ENCODE results near the gene ENPP6. TPM values are rescaled to one million over a fixed set of nuclear protein-coding genes. Genes with fewer than 3 reads are reported as not detected.

The ENPP6 gene
- polyA plus RNA-seq, 1 donor from 2014 or later, result not detected

DNA sequence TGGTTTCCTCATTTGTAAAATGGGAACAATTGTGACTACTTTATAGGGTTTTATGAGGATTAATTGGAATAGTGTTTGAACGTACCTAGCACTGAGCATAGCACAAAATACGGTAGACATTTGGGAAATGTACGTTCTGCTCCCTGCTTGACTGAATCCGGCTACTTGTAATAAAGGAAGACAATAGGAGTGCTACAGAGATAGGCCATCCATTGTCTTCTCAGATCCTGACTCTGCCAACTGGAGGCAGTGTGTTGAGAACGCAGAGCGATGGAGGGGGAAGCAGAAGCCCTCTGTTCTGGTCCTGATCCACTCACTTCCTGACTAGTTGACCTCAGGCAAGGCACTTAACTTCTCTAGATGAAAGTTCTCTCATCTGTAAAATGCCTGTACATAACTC, 26.4 kb downstream of the ENPP6 start:
- H3K27me3 ChIP-seq (ENCODE audit: insufficient read depth, low read depth, low read length), result no peaks in the 10 kb centered on the region
- H3K4me3 ChIP-seq (ENCODE audit: low read length), result no peak overlapping the region
- no peak overlapping the region for H2AFZ ChIP-seq (ENCODE audit: low read depth, low read length)
- no peak overlapping the region for H3K4me2 ChIP-seq (ENCODE audit: low read length)
- H3K9me3 ChIP-seq (ENCODE audit: low read length), result no peaks in the 10 kb centered on the region
- H3K79me2 ChIP-seq (replicated peaks; ENCODE audit: insufficient read depth, low read length), result no peaks in the 10 kb centered on the region
- TF ChIP-seq, protein P1, sequence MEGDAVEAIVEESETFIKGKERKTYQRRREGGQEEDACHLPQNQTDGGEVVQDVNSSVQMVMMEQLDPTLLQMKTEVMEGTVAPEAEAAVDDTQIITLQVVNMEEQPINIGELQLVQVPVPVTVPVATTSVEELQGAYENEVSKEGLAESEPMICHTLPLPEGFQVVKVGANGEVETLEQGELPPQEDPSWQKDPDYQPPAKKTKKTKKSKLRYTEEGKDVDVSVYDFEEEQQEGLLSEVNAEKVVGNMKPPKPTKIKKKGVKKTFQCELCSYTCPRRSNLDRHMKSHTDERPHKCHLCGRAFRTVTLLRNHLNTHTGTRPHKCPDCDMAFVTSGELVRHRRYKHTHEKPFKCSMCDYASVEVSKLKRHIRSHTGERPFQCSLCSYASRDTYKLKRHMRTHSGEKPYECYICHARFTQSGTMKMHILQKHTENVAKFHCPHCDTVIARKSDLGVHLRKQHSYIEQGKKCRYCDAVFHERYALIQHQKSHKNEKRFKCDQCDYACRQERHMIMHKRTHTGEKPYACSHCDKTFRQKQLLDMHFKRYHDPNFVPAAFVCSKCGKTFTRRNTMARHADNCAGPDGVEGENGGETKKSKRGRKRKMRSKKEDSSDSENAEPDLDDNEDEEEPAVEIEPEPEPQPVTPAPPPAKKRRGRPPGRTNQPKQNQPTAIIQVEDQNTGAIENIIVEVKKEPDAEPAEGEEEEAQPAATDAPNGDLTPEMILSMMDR (IDR thresholded peaks at IDR 0.05; ENCODE audit: poor library complexity, severe bottlenecking), result no peak
- TF ChIP-seq EZH2 (IDR thresholded peaks at IDR 0.05; ENCODE audit: borderline replicate concordance, insufficient read depth, low read length, poor library complexity, severe bottlenecking) (no peak), MXI1 (conservative IDR thresholded peaks at IDR 0.05; ENCODE audit: poor library complexity, severe bottlenecking) (no peak), POLR2AphosphoS5 (IDR thresholded peaks at IDR 0.05) (no peak), EP300 (conservative IDR thresholded peaks at IDR 0.05; ENCODE audit: poor library complexity, severe bottlenecking) (no peak), RAD21 (conservative IDR thresholded peaks at IDR 0.05) (no peak)
- TF ChIP-seq, protein P2, sequence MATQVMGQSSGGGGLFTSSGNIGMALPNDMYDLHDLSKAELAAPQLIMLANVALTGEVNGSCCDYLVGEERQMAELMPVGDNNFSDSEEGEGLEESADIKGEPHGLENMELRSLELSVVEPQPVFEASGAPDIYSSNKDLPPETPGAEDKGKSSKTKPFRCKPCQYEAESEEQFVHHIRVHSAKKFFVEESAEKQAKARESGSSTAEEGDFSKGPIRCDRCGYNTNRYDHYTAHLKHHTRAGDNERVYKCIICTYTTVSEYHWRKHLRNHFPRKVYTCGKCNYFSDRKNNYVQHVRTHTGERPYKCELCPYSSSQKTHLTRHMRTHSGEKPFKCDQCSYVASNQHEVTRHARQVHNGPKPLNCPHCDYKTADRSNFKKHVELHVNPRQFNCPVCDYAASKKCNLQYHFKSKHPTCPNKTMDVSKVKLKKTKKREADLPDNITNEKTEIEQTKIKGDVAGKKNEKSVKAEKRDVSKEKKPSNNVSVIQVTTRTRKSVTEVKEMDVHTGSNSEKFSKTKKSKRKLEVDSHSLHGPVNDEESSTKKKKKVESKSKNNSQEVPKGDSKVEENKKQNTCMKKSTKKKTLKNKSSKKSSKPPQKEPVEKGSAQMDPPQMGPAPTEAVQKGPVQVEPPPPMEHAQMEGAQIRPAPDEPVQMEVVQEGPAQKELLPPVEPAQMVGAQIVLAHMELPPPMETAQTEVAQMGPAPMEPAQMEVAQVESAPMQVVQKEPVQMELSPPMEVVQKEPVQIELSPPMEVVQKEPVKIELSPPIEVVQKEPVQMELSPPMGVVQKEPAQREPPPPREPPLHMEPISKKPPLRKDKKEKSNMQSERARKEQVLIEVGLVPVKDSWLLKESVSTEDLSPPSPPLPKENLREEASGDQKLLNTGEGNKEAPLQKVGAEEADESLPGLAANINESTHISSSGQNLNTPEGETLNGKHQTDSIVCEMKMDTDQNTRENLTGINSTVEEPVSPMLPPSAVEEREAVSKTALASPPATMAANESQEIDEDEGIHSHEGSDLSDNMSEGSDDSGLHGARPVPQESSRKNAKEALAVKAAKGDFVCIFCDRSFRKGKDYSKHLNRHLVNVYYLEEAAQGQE (IDR thresholded peaks at IDR 0.05; ENCODE audit: borderline replicate concordance), result no peak
- H3K27ac ChIP-seq (ENCODE audit: low read length), result no peak overlapping the region
- H3K9me2 ChIP-seq (ENCODE audit: insufficient read depth, low read length), result no peaks in the 10 kb centered on the region
- no peaks in the 10 kb centered on the region for H4K20me1 ChIP-seq (ENCODE audit: insufficient read depth)
- no peaks in the 10 kb centered on the region for H3K36me3 ChIP-seq (ENCODE audit: insufficient read depth, low read length)
- H3F3A ChIP-seq (ENCODE audit: insufficient read depth, low read length, poor library complexity, severe bottlenecking), result no peaks in the 10 kb centered on the region
- H3K9ac ChIP-seq (ENCODE audit: low read length), result no peak overlapping the region

DNA sequence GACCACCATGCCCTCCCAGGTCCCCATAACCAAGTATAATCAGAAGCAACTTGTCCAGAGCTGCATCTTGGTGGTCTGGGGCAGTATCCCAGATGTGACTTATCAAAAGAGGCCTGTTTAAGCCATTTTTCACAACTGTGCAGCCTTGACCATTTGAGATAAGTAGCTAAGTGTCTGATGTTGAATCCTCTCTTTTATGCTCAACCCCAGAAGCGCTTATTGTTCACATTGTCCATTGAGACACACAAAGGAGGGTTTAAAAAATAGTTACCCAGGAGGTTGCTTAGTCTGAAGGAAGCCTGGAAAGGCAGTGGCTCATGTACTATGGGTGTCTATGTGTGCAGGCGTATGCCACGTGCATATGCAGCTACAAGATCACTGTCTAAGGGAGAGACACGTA, 27.0 kb downstream of the ENPP6 start:
- Histone ChIP-seq H3K9ac (ENCODE audit: low read length) (no peak overlapping the region), H3K27ac (ENCODE audit: low read length) (no peak overlapping the region), H3K9me3 (ENCODE audit: low read length) (no peaks in the 10 kb centered on the region), H3K4me3 (ENCODE audit: low read length) (no peak overlapping the region), H3K79me2 (replicated peaks; ENCODE audit: insufficient read depth, low read length) (no peaks in the 10 kb centered on the region), H3K36me3 (ENCODE audit: insufficient read depth, low read length) (no peaks in the 10 kb centered on the region), H3F3A (ENCODE audit: insufficient read depth, low read length, poor library complexity, severe bottlenecking) (no peaks in the 10 kb centered on the region), H3K9me2 (ENCODE audit: insufficient read depth, low read length) (no peaks in the 10 kb centered on the region), H3K27me3 (ENCODE audit: insufficient read depth, low read depth, low read length) (no peaks in the 10 kb centered on the region), H3K4me2 (ENCODE audit: low read length) (no peak overlapping the region), H2AFZ (ENCODE audit: low read depth, low read length) (no peak overlapping the region), H4K20me1 (ENCODE audit: insufficient read depth) (no peaks in the 10 kb centered on the region)
- TF ChIP-seq, protein P1 (IDR thresholded peaks at IDR 0.05; ENCODE audit: poor library complexity, severe bottlenecking), result no peak
- no peak for TF ChIP-seq EP300 (conservative IDR thresholded peaks at IDR 0.05; ENCODE audit: poor library complexity, severe bottlenecking)
- TF ChIP-seq SMC3 (conservative IDR thresholded peaks at IDR 0.05; ENCODE audit: poor library complexity), result no peak
- no peak for TF ChIP-seq MXI1 (conservative IDR thresholded peaks at IDR 0.05; ENCODE audit: poor library complexity, severe bottlenecking)
- TF ChIP-seq POLR2AphosphoS5 (IDR thresholded peaks at IDR 0.05), result no peak
- TF ChIP-seq TAF1 (IDR thresholded peaks at IDR 0.05; ENCODE audit: low read depth), result no peak
- TF ChIP-seq, protein P2 (IDR thresholded peaks at IDR 0.05; ENCODE audit: borderline replicate concordance), result no peak
- TF ChIP-seq EZH2 (IDR thresholded peaks at IDR 0.05; ENCODE audit: borderline replicate concordance, insufficient read depth, low read length, poor library complexity, severe bottlenecking), result no peak
- no peak for TF ChIP-seq RAD21 (conservative IDR thresholded peaks at IDR 0.05)

All from neural cell (in vitro differentiated cells).